Esophagus (tissue), 2 donors: ENCODE data around the gene STAP1. TPM values are rescaled to one million over a fixed set of nuclear protein-coding genes. Genes with fewer than 3 reads are reported as not detected.

Experiments used
- H3K27ac ChIP-seq, 2 donors: one replicate each; pipeline ENCODE4 v1.5.1; 2013; ENCODE audit warnings: low read depth in 2 of 2, mild to moderate bottlenecking in 2 of 2, inconsistent platforms in 1 of 2, low read length in 1 of 2, moderate library complexity in 1 of 2
- H3K27me3 ChIP-seq, 2 donors: one replicate each; pipeline ENCODE4 v1.6.1; 2013; ENCODE audit warnings: low read length in 2 of 2, control low read depth in 1 of 2, mild to moderate bottlenecking in 1 of 2; ENCODE audit not compliant: insufficient read depth in 2 of 2, control insufficient read depth in 1 of 2
- H3K36me3 ChIP-seq, 2 donors: one replicate each; pipeline ENCODE4 v1.6.1; 2013; ENCODE audit warnings: low read length in 1 of 2; ENCODE audit not compliant: control insufficient read depth in 2 of 2, insufficient read depth in 2 of 2
- H3K4me1 ChIP-seq, 2 donors: one replicate each; pipeline ENCODE4 v1.6.1; 2013; ENCODE audit warnings: low read length in 1 of 2; ENCODE audit not compliant: control insufficient read depth in 2 of 2, insufficient read depth in 2 of 2
- H3K4me3 ChIP-seq, 2 donors: one replicate each; pipeline ENCODE4 v1.5.1; 2013; ENCODE audit warnings: low read length in 2 of 2, mild to moderate bottlenecking in 2 of 2, low read depth in 1 of 2, moderate library complexity in 1 of 2
- H3K9me3 ChIP-seq, 2 donors: one replicate each; pipeline ENCODE4 v1.6.1; 2013; ENCODE audit warnings: mild to moderate bottlenecking in 2 of 2, low read depth in 1 of 2, low read length in 1 of 2, moderate library complexity in 1 of 2; ENCODE audit not compliant: control insufficient read depth in 2 of 2, insufficient read depth in 1 of 2
- WGBS, 2 donors: extraction: QIAGEN DNeasy Blood & Tissue Kit; methylation state at CpG; one replicate each; pipeline ENCODE4 v1.1.7; 2013; 5-methylcytosine and 5-hydroxymethylcytosine counted together
- polyA plus RNA-seq, 2 donors: library from polyadenylated mRNA; stranded (reverse); fragments of 200-250 nt; gene quantifications; one replicate each; pipeline ENCODE4 v1.2.3, GENCODE V29; 2013
- donor health status: healthy with polysubstance abuse.
- donor health status: Bipolar disorder and iron deficiency.

STAP1 gene
- polyA plus RNA-seq, 2 donors = 0.04 to 0.12 TPM

GRCh38 chr4:67603310-67604028, 44.9 kb downstream of the STAP1 start:
- no peak overlapping the region for H3K27ac ChIP-seq
- no peaks in the 10 kb centered on the region for H3K27me3 ChIP-seq
- H3K9me3 ChIP-seq = no peaks in the 10 kb centered on the region
- no peaks in the 10 kb centered on the region for H3K36me3 ChIP-seq
- no peaks in the 10 kb centered on the region for H3K4me1 ChIP-seq
- H3K4me3 ChIP-seq = no peak overlapping the region
- 77 to 79% methylated on average over 2 of the region's 2 CpGs for WGBS, 2 donors

GRCh38 chr4:67604029-67604381, 45.5 kb downstream of the STAP1 start:
- Histone ChIP-seq H3K36me3 (no peaks in the 10 kb centered on the region), H3K9me3 (no peaks in the 10 kb centered on the region), H3K27ac (no peak overlapping the region), H3K4me3 (no peak overlapping the region), H3K4me1 (no peaks in the 10 kb centered on the region), H3K27me3 (no peaks in the 10 kb centered on the region)
- WGBS, 2 donors = 89 to 90% methylated on average over 2 of the region's 2 CpGs

GRCh38 chr4:67604749-67605148, 46.2 kb downstream of the STAP1 start:
- H3K36me3 ChIP-seq = no peaks in the 10 kb centered on the region
- H3K9me3 ChIP-seq = no peaks in the 10 kb centered on the region
- 82 to 90% methylated on average over 3 of the region's 3 CpGs for WGBS, 2 donors
- no peaks in the 10 kb centered on the region for H3K4me1 ChIP-seq
- H3K27ac ChIP-seq = no peak overlapping the region
- H3K4me3 ChIP-seq = no peak overlapping the region
- H3K27me3 ChIP-seq = no peaks in the 10 kb centered on the region

- Histone ChIP-seq H3K9me3 (peaks cover 0 to 2% of the 10 kb centered on the region in 2 donors), H3K27ac (no peak overlapping the region), H3K27me3 (no peaks in the 10 kb centered on the region), H3K36me3 (no peaks in the 10 kb centered on the region), H3K4me1 (no peaks in the 10 kb centered on the region), H3K4me3 (no peak overlapping the region)
- WGBS, 2 donors = 83 to 90% methylated on average over 4 of the region's 4 CpGs
These were observed 49.5 kb downstream of the STAP1 start for GRCh38 chr4:67608027-67608426.

- no peaks in the 10 kb centered on the region for H3K27me3 ChIP-seq
- no peaks in the 10 kb centered on the region for H3K4me1 ChIP-seq
- WGBS, 2 donors = 89 to 99% methylated on average over 4 of the region's 4 CpGs
- H3K4me3 ChIP-seq = no peak overlapping the region
- H3K27ac ChIP-seq = no peak overlapping the region
- H3K36me3 ChIP-seq = no peaks in the 10 kb centered on the region
- peaks cover 0 to 2% of the 10 kb centered on the region in 2 donors for H3K9me3 ChIP-seq
These were observed 55.7 kb downstream of the STAP1 start for GRCh38 chr4:67614186-67614585.

DNA sequence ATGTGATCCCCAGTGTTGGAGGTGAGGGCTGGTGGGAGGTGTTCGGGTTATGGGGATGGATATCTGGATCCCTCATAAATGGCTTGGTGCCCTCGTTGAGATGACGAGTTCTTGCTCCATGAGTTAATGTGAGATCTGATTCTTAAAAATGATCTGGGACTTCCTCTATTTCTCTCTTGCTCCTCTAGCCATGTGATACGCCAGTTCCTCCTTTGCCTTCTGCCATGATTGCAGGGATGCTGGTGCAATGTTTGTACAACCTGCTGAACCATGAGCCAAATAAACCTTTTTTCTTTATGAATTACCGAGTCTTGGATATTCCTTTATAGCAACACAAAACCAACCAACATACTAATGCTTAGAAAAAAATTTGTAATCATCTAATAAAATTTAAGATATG, 56.6 kb downstream of the STAP1 start:
- Histone ChIP-seq H3K27ac (no peak overlapping the region), H3K27me3 (no peaks in the 10 kb centered on the region), H3K4me1 (no peaks in the 10 kb centered on the region), H3K9me3 (no peaks in the 10 kb centered on the region), H3K36me3 (no peaks in the 10 kb centered on the region), H3K4me3 (no peak overlapping the region)
- 96 to 99% methylated on average over 5 of the region's 5 CpGs for WGBS, 2 donors

GRCh38 chr4:67616478-67616877, 58.0 kb downstream of the STAP1 start:
- Histone ChIP-seq H3K27ac (no peak overlapping the region), H3K9me3 (no peaks in the 10 kb centered on the region), H3K4me3 (no peak overlapping the region), H3K27me3 (no peaks in the 10 kb centered on the region), H3K4me1 (no peaks in the 10 kb centered on the region), H3K36me3 (peaks cover under 1 to 3% of the 10 kb centered on the region in 2 donors)
- WGBS, 2 donors = 61 to 64% methylated on average over 1 of the region's 1 CpG

DNA sequence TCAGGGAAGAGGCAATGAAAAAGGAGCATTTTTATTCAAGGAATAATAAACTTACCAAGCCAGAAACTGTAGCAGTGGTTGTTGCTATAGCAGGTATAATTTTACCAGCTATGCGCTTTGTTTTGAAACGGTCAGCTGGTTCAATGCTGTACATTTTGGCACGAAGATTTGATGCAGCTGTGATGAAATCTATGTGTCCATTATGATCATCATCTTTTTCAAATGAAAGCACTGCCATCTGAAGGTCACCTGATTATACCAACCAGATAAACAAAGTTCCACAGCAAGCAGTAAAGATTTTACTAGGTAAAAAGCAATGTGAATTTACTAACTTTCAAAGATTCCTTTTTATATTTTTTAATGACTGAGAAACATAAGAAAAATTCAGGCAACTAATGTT, 66.4 kb downstream of the STAP1 start:
- no peaks in the 10 kb centered on the region for H3K9me3 ChIP-seq
- no peaks in the 10 kb centered on the region for H3K4me1 ChIP-seq
- H3K27ac ChIP-seq = no peak overlapping the region
- H3K36me3 ChIP-seq = peaks cover 3 to 5% of the 10 kb centered on the region in 2 donors
- WGBS, 2 donors = 74 to 83% methylated on average over 3 of the region's 3 CpGs
- H3K27me3 ChIP-seq = no peaks in the 10 kb centered on the region
- no peak overlapping the region for H3K4me3 ChIP-seq

DNA sequence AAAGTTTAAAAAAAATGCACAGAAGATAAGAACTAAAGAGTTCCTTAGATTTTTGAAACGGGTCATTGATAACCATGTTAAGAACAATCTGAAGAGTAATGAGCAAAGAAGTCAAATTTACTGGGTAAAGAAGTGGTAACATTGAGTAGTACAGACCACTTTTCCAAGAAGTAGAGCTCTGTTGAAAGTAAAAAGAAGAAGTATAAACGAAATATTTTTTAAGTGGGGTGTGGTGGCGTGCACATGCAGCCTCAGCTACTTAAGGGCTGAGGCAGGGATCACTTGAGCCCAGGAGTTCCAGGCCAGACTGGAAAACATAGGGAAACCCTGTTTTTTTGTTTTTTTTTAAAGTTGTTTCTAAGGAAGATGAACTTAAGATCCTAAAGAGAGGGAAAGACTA, 74.0 kb downstream of the STAP1 start:
- H3K9me3 ChIP-seq = no peaks in the 10 kb centered on the region
- no peak overlapping the region for H3K27ac ChIP-seq
- H3K4me3 ChIP-seq = no peak overlapping the region
- 73 to 80% methylated on average over 3 of the region's 3 CpGs for WGBS, 2 donors
- no peaks in the 10 kb centered on the region for H3K27me3 ChIP-seq
- H3K4me1 ChIP-seq = no peaks in the 10 kb centered on the region
- H3K36me3 ChIP-seq = no peaks in the 10 kb centered on the region

DNA sequence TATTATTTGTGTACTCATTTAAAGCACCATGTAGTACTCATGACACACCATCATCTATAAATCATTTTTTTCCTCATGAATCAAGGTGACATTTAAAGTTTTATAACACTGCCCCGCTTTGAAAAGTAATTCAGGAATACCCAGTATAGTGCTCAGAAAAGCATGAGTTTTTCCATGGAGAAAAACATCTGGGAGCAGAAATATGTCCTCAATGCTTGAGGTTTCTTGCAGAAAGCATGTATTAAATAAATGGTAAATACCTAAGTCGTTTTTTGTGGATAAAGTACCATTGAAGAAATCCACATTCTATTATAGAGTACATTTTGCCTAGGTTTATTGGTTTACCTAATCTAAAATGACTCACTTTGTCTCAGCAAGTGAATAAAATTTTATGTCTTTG, 76.2 kb downstream of the STAP1 start:
- 93 to 94% methylated on average over 2 of the region's 2 CpGs for WGBS, 2 donors
- Histone ChIP-seq H3K36me3 (peaks cover 3 to 4% of the 10 kb centered on the region in 2 donors), H3K27me3 (no peaks in the 10 kb centered on the region), H3K4me3 (no peak overlapping the region), H3K9me3 (no peaks in the 10 kb centered on the region), H3K27ac (no peak overlapping the region), H3K4me1 (no peaks in the 10 kb centered on the region)
